Measurements from ENCODE around the gene GLB1L. TPM values are rescaled to one million over a fixed set of nuclear protein-coding genes. Genes with fewer than 3 reads are reported as not detected.

GLB1L gene
- total RNA-seq, 2 donors from 2014 or later: 3.1 to 11.2 TPM

- TF ChIP-seq CTCF (IDR thresholded peaks at IDR 0.05) (peak in 1 of 7 experiments; percentile 2), POLR2A (IDR thresholded peaks at IDR 0.05) (peak; percentile 60 to 91 (median 89))
- Histone ChIP-seq H3K9me3 (no peaks in the 10 kb centered on the region), H3K27me3 (no peaks in the 10 kb centered on the region), H3K27ac (peak within 1 kb of the TSS; percentile 80 to 96 (median 90)), H3K4me1 (peaks cover 31% of the 10 kb centered on the region), H3K36me3 (replicated peaks in 1 of 2; ENCODE audit: insufficient read depth in 1 of 2, low read depth in 2 of 2) (peaks cover 19 to 31% of the 10 kb centered on the region in 2 donors), H3K4me3 (peak within 1 kb of the TSS; percentile 48)
- WGBS, 2 donors: 0 to 1% methylated on average over 18 to 72 of the region's 80 CpGs
- DNase-seq: peak; percentile 98 to 99 (median 99)
- intact Hi-C loops (cut with DNase I): loop anchor here (10.0 kb wide), 1 partner anchor 55 kb away; the partner anchor contains the start of genes CNPPD1, RETREG2 and SLC23A3
- peak; percentile 98 for ATAC-seq
Observed at GRCh38 chr2:219229305-219230058, 15.8 kb downstream of the GLB1L start, which contains the start of the genes ANKZF1 and ATG9A. Gene ANKZF1, plus strand, starts transcription at chr2:219229806. Its CDS starts 452 bp downstream, at chr2:219230258. Gene ATG9A, minus strand, starts transcription at chr2:219229636. Its CDS starts 1,612 bp downstream, at chr2:219228024.

GRCh38 chr2:219228911-219229304 lies 16.3 kb downstream of the GLB1L start:
- H3K4me1 ChIP-seq: peaks cover 31% of the 10 kb centered on the region
- no peak for ATAC-seq
- intact Hi-C loops (cut with DNase I): loop anchor here (10.0 kb wide), 1 partner anchor 54 kb away; the partner anchor contains the start of genes CNPPD1, RETREG2 and SLC23A3

GRCh38 chr2:219228041-219228910 lies 17.0 kb downstream of the GLB1L start:
- TF ChIP-seq CTCF (IDR thresholded peaks at IDR 0.05): no peak
- TF ChIP-seq POLR2A (IDR thresholded peaks at IDR 0.05): no peak
- Histone ChIP-seq H3K27me3 (no peaks in the 10 kb centered on the region), H3K4me3 (peak overlapping the region; percentile 48), H3K9me3 (no peaks in the 10 kb centered on the region), H3K4me1 (peaks cover 31% of the 10 kb centered on the region), H3K27ac (peak overlapping the region; percentile 80 to 96 (median 90)), H3K36me3 (replicated peaks in 1 of 2; ENCODE audit: insufficient read depth in 1 of 2, low read depth in 2 of 2) (peaks cover 22 to 24% of the 10 kb centered on the region in 2 donors)
- intact Hi-C loops (cut with DNase I): loop anchor here (10.0 kb wide), 1 partner anchor 53 kb away; the partner anchor contains the start of genes CNPPD1, RETREG2 and SLC23A3
- ATAC-seq (no peak), DNase-seq (no peak)
- 42 to 49% methylated on average over 4 to 7 of the region's 7 CpGs for WGBS, 2 donors

More at GRCh38 chr2:219228911-219229304, 16.3 kb downstream of the GLB1L start:
- Histone ChIP-seq H3K4me3 (peak overlapping the region; percentile 48), H3K27ac (peak overlapping the region; percentile 80 to 96 (median 90)), H3K36me3 (replicated peaks in 1 of 2; ENCODE audit: insufficient read depth in 1 of 2, low read depth in 2 of 2) (peaks cover 22 to 30% of the 10 kb centered on the region in 2 donors), H3K27me3 (no peaks in the 10 kb centered on the region), H3K9me3 (no peaks in the 10 kb centered on the region)
- no peak for TF ChIP-seq POLR2A (IDR thresholded peaks at IDR 0.05)
- no peak for TF ChIP-seq CTCF (IDR thresholded peaks at IDR 0.05)
- DNase-seq: no peak
- 0% methylated on average over 15 of the region's 19 CpGs; no CpG with 5 or more reads in 1 of the 2 donors for WGBS, 2 donors

GRCh38 chr2:219225350-219225749 lies 19.9 kb downstream of the GLB1L start:
- H3K4me3 ChIP-seq: no peak overlapping the region
- intact Hi-C loops (cut with DNase I): loop anchor here (10.0 kb wide), 1 partner anchor 51 kb away; the partner anchor contains the start of genes CNPPD1, RETREG2 and SLC23A3
- no peaks in the 10 kb centered on the region for H3K9me3 ChIP-seq
- 71 to 76% methylated on average over 3 of the region's 3 CpGs for WGBS, 2 donors
- H3K4me1 ChIP-seq: peaks cover 19% of the 10 kb centered on the region
- no peak overlapping the region for H3K27ac ChIP-seq
- no peak for DNase-seq
- no peak for TF ChIP-seq POLR2A (IDR thresholded peaks at IDR 0.05)
- no peak for ATAC-seq
- peaks cover 18 to 31% of the 10 kb centered on the region in 2 donors for H3K36me3 ChIP-seq (replicated peaks in 1 of 2; ENCODE audit: insufficient read depth in 1 of 2, low read depth in 2 of 2)
- no peaks in the 10 kb centered on the region for H3K27me3 ChIP-seq
